Panc1 (cell line): ENCODE results near the gene OLFML2B. TPM values are rescaled to one million over a fixed set of nuclear protein-coding genes. Genes with fewer than 3 reads are reported as not detected.

Experiments used
- ATAC-seq: fragments of 200-7000 bp; cut with Tn5 transposase; 2 replicates; pipeline ENCODE4 v1.9.1; 2020; ENCODE audit warnings: mild to moderate bottlenecking, moderate library complexity
- BruUV-seq: library from RNA; stranded (reverse); fragments of 400-500 nt; replicated peaks from 2 replicates; lab custom pipeline; 2021; lab: Mats Ljungman, UMichigan
- CTCF ChIA-PET: fragments of 300-600 bp; sonication (Branson Sonifier 250); formaldehyde crosslinking; loops from one replicate; lab custom pipeline; 2022; ENCODE audit warnings: antibody characterized with exemption; lab: Charles Lee
- POLR2A ChIA-PET: fragments of 300-600 bp; sonication (Branson Sonifier 250); formaldehyde crosslinking; loops from one replicate; lab custom pipeline; 2022; ENCODE audit warnings: antibody characterized with exemption; lab: Charles Lee
- DNase-seq: peaks from one replicate; pipeline ENCODE4 v3.0.0-alpha.2; 2010; ENCODE audit warnings: low read depth, low spot score
- H3K27ac ChIP-seq: 2 replicates; pipeline ENCODE4 v1.5.1; 2011; ENCODE audit warnings: mild to moderate bottlenecking, low read length, inconsistent platforms
- H3K27me3 ChIP-seq: fragments of 200-500 bp; sonication (Bioruptor generic); 2 replicates; pipeline ENCODE4 v1.6.0; 2014; ENCODE audit warnings: low read length, inconsistent platforms; ENCODE audit not compliant: control insufficient read depth, insufficient read depth
- H3K36me3 ChIP-seq: fragments of 200-500 bp; sonication (Bioruptor generic); 2 replicates; pipeline ENCODE4 v1.5.1; 2014; ENCODE audit warnings: inconsistent platforms, mild to moderate bottlenecking, low read length, moderate library complexity; ENCODE audit not compliant: control insufficient read depth, insufficient read depth
- H3K4me1 ChIP-seq: 2 replicates; pipeline ENCODE4 v1.5.1; 2011; ENCODE audit warnings: inconsistent platforms, mild to moderate bottlenecking, low read length, moderate library complexity; ENCODE audit not compliant: control insufficient read depth, insufficient read depth
- H3K4me3 ChIP-seq, 2 experiments: 2 replicates each; pipeline ENCODE4 v1.5.1; 2011 to 2012; ENCODE audit warnings: low read depth in 2 of 2, low read length in 2 of 2, mild to moderate bottlenecking in 2 of 2, inconsistent platforms in 1 of 2, moderate library complexity in 1 of 2
- H3K9me3 ChIP-seq: fragments of 200-500 bp; sonication (Bioruptor generic); 2 replicates; pipeline ENCODE4 v1.5.1; 2014; ENCODE audit warnings: low read depth, mild to moderate bottlenecking, inconsistent platforms, low read length, moderate library complexity; ENCODE audit not compliant: control insufficient read depth, insufficient read depth
- POLR2AphosphoS5 ChIP-seq: IDR thresholded peaks from 2 replicates; pipeline ENCODE4 v1.6.1; 2012; ENCODE audit warnings: mild to moderate bottlenecking, low read depth, low read length, moderate library complexity
- SIN3A ChIP-seq: IDR thresholded peaks from 2 replicates; pipeline ENCODE4 v1.6.1; 2012; ENCODE audit warnings: low read depth, mild to moderate bottlenecking, low read length, moderate library complexity, borderline replicate concordance; ENCODE audit not compliant: insufficient read depth
- TCF7L2 ChIP-seq: IDR thresholded peaks from 2 replicates; pipeline ENCODE4 v1.6.1; 2011; ENCODE audit warnings: mild to moderate bottlenecking, low read depth, low read length, inconsistent platforms
- in situ Hi-C: cut with HindIII; loops from 2 replicates; pipeline ENCODE4 v1.10.0; 2016; ENCODE audit warnings: low sequenced_read_pairs, low pct_unique_long_range_greater_than_20kb
- intact Hi-C: fragments of 100-400 bp; cut with micrococcal nuclease; formaldehyde crosslinking; loops from one replicate; pipeline ENCODE4 v1.10.0; 2022; ENCODE audit not compliant: unreplicated experiment
- total RNA-seq: library from RNA; stranded (reverse); gene quantifications from one replicate; pipeline ENCODE4 v1.2.1, GENCODE V29; 2021; ENCODE audit not compliant: unreplicated experiment
- TF ChIP-seq, protein P1 (sequence below): fragments of 450-650 bp; IDR thresholded peaks from 2 replicates; pipeline ENCODE4 v1.5.1; 2017; ENCODE audit warnings: mild to moderate bottlenecking
- TF ChIP-seq, protein P2 (sequence below), 2 experiments: IDR thresholded peaks; 2 replicates each; pipeline ENCODE4 v1.6.1; 2011 to 2012; ENCODE audit warnings: low read depth in 2 of 2, control low read depth in 1 of 2, low read length in 1 of 2, mild to moderate bottlenecking in 1 of 2, moderate library complexity in 1 of 2; ENCODE audit not compliant: insufficient read depth in 1 of 2

OLFML2B gene
- total RNA-seq, 1 experiment from 2014 or later = 1.5 TPM

DNA sequence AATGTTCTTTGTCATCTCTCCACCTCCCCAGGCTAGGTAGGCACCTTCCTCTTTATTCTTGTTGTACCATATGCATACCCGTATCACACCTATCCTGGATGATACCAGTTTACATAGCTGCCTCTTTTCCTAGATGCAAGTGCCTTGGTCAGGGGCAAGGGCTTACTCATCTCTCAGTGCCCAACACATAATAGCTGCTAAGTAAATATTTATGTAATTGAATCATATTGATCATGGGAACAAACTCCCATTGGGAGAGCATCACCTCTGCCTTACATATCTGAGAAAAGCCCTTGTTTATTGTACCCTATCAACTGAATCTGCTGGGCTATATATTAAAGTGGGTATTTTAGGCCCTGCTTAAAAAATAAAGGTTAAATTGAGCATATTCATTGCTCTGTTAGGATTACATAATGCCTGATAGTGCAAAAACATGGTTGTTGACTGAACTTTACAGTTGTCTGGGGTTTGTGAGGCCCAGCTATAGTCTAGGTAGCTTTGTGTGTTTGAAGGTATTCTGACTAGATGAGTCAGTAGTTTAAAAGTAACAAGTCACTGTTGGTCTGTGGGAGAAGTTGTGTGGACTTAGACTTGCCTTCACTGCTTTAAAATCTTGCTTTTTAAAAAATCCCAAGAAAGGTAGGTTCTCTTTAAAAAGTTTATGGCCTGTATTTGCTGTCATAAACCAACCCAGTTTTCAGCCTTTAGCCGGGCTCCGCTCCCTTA is 82.6 kb downstream of the OLFML2B start:
- no peak overlapping the region for H3K4me3 ChIP-seq
- in situ Hi-C loops = no loop called here
- TF ChIP-seq, protein P1, sequence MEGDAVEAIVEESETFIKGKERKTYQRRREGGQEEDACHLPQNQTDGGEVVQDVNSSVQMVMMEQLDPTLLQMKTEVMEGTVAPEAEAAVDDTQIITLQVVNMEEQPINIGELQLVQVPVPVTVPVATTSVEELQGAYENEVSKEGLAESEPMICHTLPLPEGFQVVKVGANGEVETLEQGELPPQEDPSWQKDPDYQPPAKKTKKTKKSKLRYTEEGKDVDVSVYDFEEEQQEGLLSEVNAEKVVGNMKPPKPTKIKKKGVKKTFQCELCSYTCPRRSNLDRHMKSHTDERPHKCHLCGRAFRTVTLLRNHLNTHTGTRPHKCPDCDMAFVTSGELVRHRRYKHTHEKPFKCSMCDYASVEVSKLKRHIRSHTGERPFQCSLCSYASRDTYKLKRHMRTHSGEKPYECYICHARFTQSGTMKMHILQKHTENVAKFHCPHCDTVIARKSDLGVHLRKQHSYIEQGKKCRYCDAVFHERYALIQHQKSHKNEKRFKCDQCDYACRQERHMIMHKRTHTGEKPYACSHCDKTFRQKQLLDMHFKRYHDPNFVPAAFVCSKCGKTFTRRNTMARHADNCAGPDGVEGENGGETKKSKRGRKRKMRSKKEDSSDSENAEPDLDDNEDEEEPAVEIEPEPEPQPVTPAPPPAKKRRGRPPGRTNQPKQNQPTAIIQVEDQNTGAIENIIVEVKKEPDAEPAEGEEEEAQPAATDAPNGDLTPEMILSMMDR = no peak
- TF ChIP-seq POLR2AphosphoS5 (no peak), SIN3A (no peak), TCF7L2 (no peak)
- TF ChIP-seq, protein P2, sequence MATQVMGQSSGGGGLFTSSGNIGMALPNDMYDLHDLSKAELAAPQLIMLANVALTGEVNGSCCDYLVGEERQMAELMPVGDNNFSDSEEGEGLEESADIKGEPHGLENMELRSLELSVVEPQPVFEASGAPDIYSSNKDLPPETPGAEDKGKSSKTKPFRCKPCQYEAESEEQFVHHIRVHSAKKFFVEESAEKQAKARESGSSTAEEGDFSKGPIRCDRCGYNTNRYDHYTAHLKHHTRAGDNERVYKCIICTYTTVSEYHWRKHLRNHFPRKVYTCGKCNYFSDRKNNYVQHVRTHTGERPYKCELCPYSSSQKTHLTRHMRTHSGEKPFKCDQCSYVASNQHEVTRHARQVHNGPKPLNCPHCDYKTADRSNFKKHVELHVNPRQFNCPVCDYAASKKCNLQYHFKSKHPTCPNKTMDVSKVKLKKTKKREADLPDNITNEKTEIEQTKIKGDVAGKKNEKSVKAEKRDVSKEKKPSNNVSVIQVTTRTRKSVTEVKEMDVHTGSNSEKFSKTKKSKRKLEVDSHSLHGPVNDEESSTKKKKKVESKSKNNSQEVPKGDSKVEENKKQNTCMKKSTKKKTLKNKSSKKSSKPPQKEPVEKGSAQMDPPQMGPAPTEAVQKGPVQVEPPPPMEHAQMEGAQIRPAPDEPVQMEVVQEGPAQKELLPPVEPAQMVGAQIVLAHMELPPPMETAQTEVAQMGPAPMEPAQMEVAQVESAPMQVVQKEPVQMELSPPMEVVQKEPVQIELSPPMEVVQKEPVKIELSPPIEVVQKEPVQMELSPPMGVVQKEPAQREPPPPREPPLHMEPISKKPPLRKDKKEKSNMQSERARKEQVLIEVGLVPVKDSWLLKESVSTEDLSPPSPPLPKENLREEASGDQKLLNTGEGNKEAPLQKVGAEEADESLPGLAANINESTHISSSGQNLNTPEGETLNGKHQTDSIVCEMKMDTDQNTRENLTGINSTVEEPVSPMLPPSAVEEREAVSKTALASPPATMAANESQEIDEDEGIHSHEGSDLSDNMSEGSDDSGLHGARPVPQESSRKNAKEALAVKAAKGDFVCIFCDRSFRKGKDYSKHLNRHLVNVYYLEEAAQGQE (IDR thresholded peaks at IDR 0.05; ENCODE audit: insufficient read depth in 1 of 2, low read depth in 2 of 2, low read length in 1 of 2) = no peak
- intact Hi-C loops = no loop called here
- ChIA-PET POLR2A (no interaction called here), CTCF (no interaction called here)
- DNase-seq = no peak
- ATAC-seq = no peak
- BruUV-seq = no TSS peak
- H3K4me1 ChIP-seq = no peaks in the 10 kb centered on the region
- H3K9me3 ChIP-seq = no peaks in the 10 kb centered on the region
- H3K27ac ChIP-seq = no peak overlapping the region
- no peaks in the 10 kb centered on the region for H3K36me3 ChIP-seq
- no peaks in the 10 kb centered on the region for H3K27me3 ChIP-seq

DNA sequence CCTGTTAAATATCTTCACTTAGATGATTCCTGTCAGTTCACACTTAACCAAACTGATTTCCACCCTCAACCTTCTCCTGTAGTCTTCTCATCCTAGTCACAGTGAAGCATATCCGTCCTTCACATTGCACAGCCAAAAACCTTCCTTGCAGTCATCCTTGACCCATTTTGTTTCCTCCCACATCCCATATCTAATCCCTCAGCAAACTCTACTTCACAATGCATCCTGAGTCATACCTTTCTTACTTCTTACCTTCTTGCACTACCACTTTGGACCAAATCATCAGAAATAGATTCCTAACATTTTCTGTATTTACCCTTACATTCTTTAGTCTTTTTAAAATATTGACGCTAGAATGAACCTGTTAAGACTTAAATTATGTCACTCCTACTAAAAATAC is 86.9 kb downstream of the OLFML2B start:
- BruUV-seq = no TSS peak
- Histone ChIP-seq H3K4me3 (no peak overlapping the region), H3K36me3 (no peaks in the 10 kb centered on the region), H3K4me1 (no peaks in the 10 kb centered on the region), H3K27ac (no peak overlapping the region), H3K9me3 (no peaks in the 10 kb centered on the region), H3K27me3 (no peaks in the 10 kb centered on the region)
- TF ChIP-seq, protein P1 = no peak
- no peak for TF ChIP-seq SIN3A
- no peak for TF ChIP-seq POLR2AphosphoS5
- TF ChIP-seq, protein P2 (IDR thresholded peaks at IDR 0.05; ENCODE audit: insufficient read depth in 1 of 2, low read depth in 2 of 2, low read length in 1 of 2) = no peak
- no peak for TF ChIP-seq TCF7L2
- POLR2A ChIA-PET = interaction anchor here (0.7 kb wide), 1 partner anchor 1539 kb away, joined by 13 read pairs; no protein-coding TSS in a partner anchor
- in situ Hi-C loops = no loop called here
- no peak for ATAC-seq
- no peak for DNase-seq
- CTCF ChIA-PET = no interaction called here
- intact Hi-C loops = no loop called here
